HepG2 (cell line): Measurements from ENCODE around the gene CCDC80. TPM values are rescaled to one million over a fixed set of nuclear protein-coding genes. Genes with fewer than 3 reads are reported as not detected.
A peak's percentile ranks its signal among the peaks of the same experiment; 100 is the strongest.

Experiments
- CENPT ChIP-seq: sonication (generic); formaldehyde crosslinking; IDR thresholded peaks from 2 replicates; pipeline ENCODE4 v1.8.0; 2022; ENCODE audit warnings: low read depth, mild to moderate bottlenecking, moderate library complexity, missing genetic modification reagents
- KIAA2018 ChIP-seq: sonication (generic); formaldehyde crosslinking; IDR thresholded peaks from 2 replicates; pipeline ENCODE4 v1.5.0; 2020; ENCODE audit warnings: mild to moderate bottlenecking, missing genetic modification reagents, borderline replicate concordance
- NFRKB ChIP-seq: fragments of 450-650 bp; IDR thresholded peaks from 2 replicates; pipeline ENCODE4 v1.6.1; 2017
- PHF21A ChIP-seq: sonication (generic); formaldehyde crosslinking; IDR thresholded peaks from 2 replicates; pipeline ENCODE4 v1.5.0; 2020; ENCODE audit warnings: mild to moderate bottlenecking, missing genetic modification reagents
- REL ChIP-seq: sonication (generic); formaldehyde crosslinking; conservative IDR thresholded peaks from 2 replicates; pipeline ENCODE4 v1.8.0; 2022; ENCODE audit warnings: mild to moderate bottlenecking, missing genetic modification reagents, moderate library complexity
- SATB2 ChIP-seq: sonication (generic); formaldehyde crosslinking; IDR thresholded peaks from 2 replicates; pipeline ENCODE4 v1.5.0; 2020; ENCODE audit warnings: missing genetic modification reagents
- SIX1 ChIP-seq: sonication (generic); formaldehyde crosslinking; IDR thresholded peaks from 2 replicates; pipeline ENCODE4 v1.4.0; 2020; ENCODE audit warnings: missing genetic modification reagents, borderline replicate concordance
- THAP9 ChIP-seq: sonication (generic); formaldehyde crosslinking; IDR thresholded peaks from 2 replicates; pipeline ENCODE4; 2020; ENCODE audit warnings: missing genetic modification reagents, mild to moderate bottlenecking, borderline replicate concordance
- ZBTB37 ChIP-seq: sonication (generic); formaldehyde crosslinking; IDR thresholded peaks from 2 replicates; pipeline ENCODE4 v1.4.0; 2020; ENCODE audit warnings: mild to moderate bottlenecking, missing genetic modification reagents
- ZBTB8A ChIP-seq: sonication (generic); formaldehyde crosslinking; IDR thresholded peaks from 2 replicates; pipeline ENCODE4 v1.4.0; 2020; ENCODE audit warnings: mild to moderate bottlenecking, low read depth, missing genetic modification reagents, borderline replicate concordance
- ZMYM2 ChIP-seq: sonication (generic); formaldehyde crosslinking; IDR thresholded peaks from 2 replicates; pipeline ENCODE4 v1.8.0; 2022; ENCODE audit warnings: mild to moderate bottlenecking, missing genetic modification reagents
- ZNF138 ChIP-seq: sonication (generic); formaldehyde crosslinking; IDR thresholded peaks from 2 replicates; pipeline ENCODE4 v1.5.0; 2020; ENCODE audit warnings: mild to moderate bottlenecking, low read depth, missing genetic modification reagents
- ZNF224 ChIP-seq: sonication (generic); formaldehyde crosslinking; IDR thresholded peaks from 2 replicates; pipeline ENCODE4 v1.5.0; 2020; ENCODE audit warnings: mild to moderate bottlenecking, missing genetic modification reagents
- ZNF317 ChIP-seq: sonication (generic); formaldehyde crosslinking; IDR thresholded peaks from 2 replicates; pipeline ENCODE4 v1.5.0; 2020; ENCODE audit warnings: mild to moderate bottlenecking, missing genetic modification reagents
- ZNF556 ChIP-seq: sonication (generic); formaldehyde crosslinking; IDR thresholded peaks from 2 replicates; pipeline ENCODE4 v1.4.0; 2020; ENCODE audit warnings: mild to moderate bottlenecking, missing genetic modification reagents, borderline replicate concordance
- ZNF577 ChIP-seq: sonication (generic); formaldehyde crosslinking; IDR thresholded peaks from 2 replicates; pipeline ENCODE4 v1.4.0; 2020; ENCODE audit warnings: mild to moderate bottlenecking, low read depth, missing genetic modification reagents, borderline replicate concordance
- ZNF652 ChIP-seq: IDR thresholded peaks from 2 replicates; pipeline ENCODE4 v1.6.1; 2016; ENCODE audit warnings: low read depth, borderline replicate concordance
- polyA plus RNA-seq, 8 experiments: library from polyadenylated mRNA; depleted of rRNA in 3 of 8; stranded (reverse) in 7 of 8; unstranded in 1 of 8; fragments of >200 nt; fragmentation: Illumina TruSeq in 4 of 8; extraction: Trizol in 4 of 8; gene quantifications; 2 replicates each; pipeline versions ENCODE4 v1.2.1 to v1.2.3, GENCODE V29; 2011 to 2016; ENCODE audit warnings: low read depth in 4 of 8, missing spikeins in 1 of 8, mixed read lengths in 1 of 8; ENCODE audit not compliant: insufficient read depth in 1 of 8
- total RNA-seq, 5 experiments: library from RNA; depleted of rRNA; stranded (reverse); fragments of >200 nt; fragmentation: Illumina TruSeq; extraction: Trizol; gene quantifications; 2 replicates each; pipeline ENCODE4 v1.2.3, GENCODE V29; 2016; ENCODE audit warnings: low read depth in 1 of 5

CCDC80 gene
- total and polyA plus RNA-seq, 2 of the 13 experiments (the other 11 are each of a cell fraction or from before 2014, with no cell fraction given): not detected

GRCh38 chr3:112561734-112562529 is 79.0 kb downstream of the CCDC80 start, which contains the start of the genes ATG3 and SLC35A5 (continued):
- TF ChIP-seq ZNF224 (CRISPR knock-in tag) (peak; percentile 98; the same call in 1 of the 2 replicates), ZNF317 (peak; percentile 66; the same call in 1 of the 2 replicates), KIAA2018 (no peak), CENPT (CRISPR knock-in tag) (no peak), SATB2 (CRISPR knock-in tag) (no peak), ZNF556 (CRISPR knock-in tag) (no peak), REL (CRISPR knock-in tag) (no peak), ZNF652 (CRISPR knock-in tag) (no peak), ZMYM2 (CRISPR knock-in tag) (no peak; the same call in 1 of the 2 replicates), ZBTB37 (no peak), NFRKB (no peak), THAP9 (peak; percentile 44; the same call in 1 of the 2 replicates), ZNF138 (CRISPR knock-in tag) (peak; percentile 83), ZBTB8A (CRISPR knock-in tag) (no peak), ZNF577 (CRISPR knock-in tag) (no peak), SIX1 (no peak), PHF21A (CRISPR knock-in tag) (peak; percentile 85)
